Measurements from ENCODE around the gene YWHAQ. TPM values are rescaled to one million over a fixed set of nuclear protein-coding genes. Genes with fewer than 3 reads are reported as not detected.

Gene YWHAQ
- total and polyA plus RNA-seq, 9 of the 15 experiments (the other 6 are each of a cell fraction or from before 2014, with no cell fraction given) = 63.1 to 359 (median 203) TPM

DNA sequence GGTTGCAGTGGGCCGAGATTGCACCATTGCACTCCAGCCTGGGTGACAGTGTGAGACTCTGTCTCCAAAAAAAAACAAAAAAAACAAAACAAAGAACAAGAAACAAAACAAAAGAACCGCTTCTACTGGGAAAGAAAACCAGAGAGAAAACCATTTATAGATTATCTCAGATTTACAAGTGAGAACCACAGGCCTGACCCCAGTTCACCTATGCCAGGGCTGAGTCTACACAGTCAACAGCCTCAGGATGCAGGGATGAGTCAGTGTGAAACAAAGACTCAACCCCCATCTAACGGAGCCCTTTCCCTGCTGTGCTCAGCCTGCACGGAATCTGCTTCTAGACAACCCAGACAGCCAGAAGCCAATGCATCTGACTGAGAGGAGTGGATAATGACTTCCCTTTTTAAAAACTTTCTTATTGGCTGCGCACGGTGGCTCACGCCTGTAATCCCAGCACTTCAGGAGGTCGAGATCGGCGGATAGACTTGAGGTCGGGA is 25.5 kb upstream of the YWHAQ start (continued):
- TF ChIP-seq, protein P1, sequence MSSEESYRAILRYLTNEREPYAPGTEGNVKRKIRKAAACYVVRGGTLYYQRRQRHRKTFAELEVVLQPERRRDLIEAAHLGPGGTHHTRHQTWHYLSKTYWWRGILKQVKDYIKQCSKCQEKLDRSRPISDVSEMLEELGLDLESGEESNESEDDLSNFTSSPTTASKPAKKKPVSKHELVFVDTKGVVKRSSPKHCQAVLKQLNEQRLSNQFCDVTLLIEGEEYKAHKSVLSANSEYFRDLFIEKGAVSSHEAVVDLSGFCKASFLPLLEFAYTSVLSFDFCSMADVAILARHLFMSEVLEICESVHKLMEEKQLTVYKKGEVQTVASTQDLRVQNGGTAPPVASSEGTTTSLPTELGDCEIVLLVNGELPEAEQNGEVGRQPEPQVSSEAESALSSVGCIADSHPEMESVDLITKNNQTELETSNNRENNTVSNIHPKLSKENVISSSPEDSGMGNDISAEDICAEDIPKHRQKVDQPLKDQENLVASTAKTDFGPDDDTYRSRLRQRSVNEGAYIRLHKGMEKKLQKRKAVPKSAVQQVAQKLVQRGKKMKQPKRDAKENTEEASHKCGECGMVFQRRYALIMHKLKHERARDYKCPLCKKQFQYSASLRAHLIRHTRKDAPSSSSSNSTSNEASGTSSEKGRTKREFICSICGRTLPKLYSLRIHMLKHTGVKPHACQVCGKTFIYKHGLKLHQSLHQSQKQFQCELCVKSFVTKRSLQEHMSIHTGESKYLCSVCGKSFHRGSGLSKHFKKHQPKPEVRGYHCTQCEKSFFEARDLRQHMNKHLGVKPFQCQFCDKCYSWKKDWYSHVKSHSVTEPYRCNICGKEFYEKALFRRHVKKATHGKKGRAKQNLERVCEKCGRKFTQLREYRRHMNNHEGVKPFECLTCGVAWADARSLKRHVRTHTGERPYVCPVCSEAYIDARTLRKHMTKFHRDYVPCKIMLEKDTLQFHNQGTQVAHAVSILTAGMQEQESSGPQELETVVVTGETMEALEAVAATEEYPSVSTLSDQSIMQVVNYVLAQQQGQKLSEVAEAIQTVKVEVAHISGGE (CRISPR knock-in tag; IDR thresholded peaks at IDR 0.05) = no peak
- TF ChIP-seq FOXP1 (CRISPR knock-in tag; IDR thresholded peaks at IDR 0.05) (no peak), NFRKB (IDR thresholded peaks at IDR 0.05; ENCODE audit: low read depth) (no peak), ILF3 (IDR thresholded peaks at IDR 0.05; ENCODE audit: borderline replicate concordance) (no peak), COPS2 (conservative IDR thresholded peaks at IDR 0.05) (no peak), ZNF232 (CRISPR knock-in tag; IDR thresholded peaks at IDR 0.05) (no peak), POLR2B (IDR thresholded peaks at IDR 0.05; ENCODE audit: low read depth, partially characterized antibody) (no peak), SNRNP70 (optimal IDR thresholded peaks at IDR 0.05; ENCODE audit: low read depth, low read length) (no peak), SOX6 (IDR thresholded peaks at IDR 0.05) (no peak), RNF2 (IDR thresholded peaks at IDR 0.05) (0 out of 2 replicates have a peak, but pooled peaks have one; percentile 15), FOXJ2 (tag; IDR thresholded peaks at IDR 0.05) (no peak), TBP (optimal IDR thresholded peaks at IDR 0.05; ENCODE audit: low read depth, low read length) (no peak), ZNF124 (CRISPR knock-in tag; IDR thresholded peaks at IDR 0.05) (no peak), JUNB (CRISPR knock-in tag; conservative IDR thresholded peaks at IDR 0.05) (no peak), THRAP3 (IDR thresholded peaks at IDR 0.05; ENCODE audit: borderline replicate concordance) (no peak)
- TF ChIP-seq, protein P2, sequence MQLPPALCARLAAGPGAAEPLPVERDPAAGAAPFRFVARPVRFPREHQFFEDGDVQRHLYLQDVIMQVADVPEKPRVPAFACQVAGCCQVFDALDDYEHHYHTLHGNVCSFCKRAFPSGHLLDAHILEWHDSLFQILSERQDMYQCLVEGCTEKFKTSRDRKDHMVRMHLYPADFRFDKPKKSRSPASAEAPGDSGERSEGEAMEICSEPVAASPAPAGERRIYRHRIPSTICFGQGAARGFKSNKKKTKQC (CRISPR knock-in tag; IDR thresholded peaks at IDR 0.05) = no peak
- TF ChIP-seq, protein P3, sequence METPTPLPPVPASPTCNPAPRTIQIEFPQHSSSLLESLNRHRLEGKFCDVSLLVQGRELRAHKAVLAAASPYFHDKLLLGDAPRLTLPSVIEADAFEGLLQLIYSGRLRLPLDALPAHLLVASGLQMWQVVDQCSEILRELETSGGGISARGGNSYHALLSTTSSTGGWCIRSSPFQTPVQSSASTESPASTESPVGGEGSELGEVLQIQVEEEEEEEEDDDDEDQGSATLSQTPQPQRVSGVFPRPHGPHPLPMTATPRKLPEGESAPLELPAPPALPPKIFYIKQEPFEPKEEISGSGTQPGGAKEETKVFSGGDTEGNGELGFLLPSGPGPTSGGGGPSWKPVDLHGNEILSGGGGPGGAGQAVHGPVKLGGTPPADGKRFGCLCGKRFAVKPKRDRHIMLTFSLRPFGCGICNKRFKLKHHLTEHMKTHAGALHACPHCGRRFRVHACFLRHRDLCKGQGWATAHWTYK (CRISPR knock-in tag; IDR thresholded peaks at IDR 0.05) = no peak
- TF ChIP-seq, protein P4, sequence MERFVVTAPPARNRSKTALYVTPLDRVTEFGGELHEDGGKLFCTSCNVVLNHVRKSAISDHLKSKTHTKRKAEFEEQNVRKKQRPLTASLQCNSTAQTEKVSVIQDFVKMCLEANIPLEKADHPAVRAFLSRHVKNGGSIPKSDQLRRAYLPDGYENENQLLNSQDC (CRISPR knock-in tag; IDR thresholded peaks at IDR 0.05) = no peak
- TF ChIP-seq, protein P5, sequence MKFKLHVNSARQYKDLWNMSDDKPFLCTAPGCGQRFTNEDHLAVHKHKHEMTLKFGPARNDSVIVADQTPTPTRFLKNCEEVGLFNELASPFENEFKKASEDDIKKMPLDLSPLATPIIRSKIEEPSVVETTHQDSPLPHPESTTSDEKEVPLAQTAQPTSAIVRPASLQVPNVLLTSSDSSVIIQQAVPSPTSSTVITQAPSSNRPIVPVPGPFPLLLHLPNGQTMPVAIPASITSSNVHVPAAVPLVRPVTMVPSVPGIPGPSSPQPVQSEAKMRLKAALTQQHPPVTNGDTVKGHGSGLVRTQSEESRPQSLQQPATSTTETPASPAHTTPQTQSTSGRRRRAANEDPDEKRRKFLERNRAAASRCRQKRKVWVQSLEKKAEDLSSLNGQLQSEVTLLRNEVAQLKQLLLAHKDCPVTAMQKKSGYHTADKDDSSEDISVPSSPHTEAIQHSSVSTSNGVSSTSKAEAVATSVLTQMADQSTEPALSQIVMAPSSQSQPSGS (CRISPR knock-in tag; IDR thresholded peaks at IDR 0.05) = no peak
- TF ChIP-seq, protein P6, sequence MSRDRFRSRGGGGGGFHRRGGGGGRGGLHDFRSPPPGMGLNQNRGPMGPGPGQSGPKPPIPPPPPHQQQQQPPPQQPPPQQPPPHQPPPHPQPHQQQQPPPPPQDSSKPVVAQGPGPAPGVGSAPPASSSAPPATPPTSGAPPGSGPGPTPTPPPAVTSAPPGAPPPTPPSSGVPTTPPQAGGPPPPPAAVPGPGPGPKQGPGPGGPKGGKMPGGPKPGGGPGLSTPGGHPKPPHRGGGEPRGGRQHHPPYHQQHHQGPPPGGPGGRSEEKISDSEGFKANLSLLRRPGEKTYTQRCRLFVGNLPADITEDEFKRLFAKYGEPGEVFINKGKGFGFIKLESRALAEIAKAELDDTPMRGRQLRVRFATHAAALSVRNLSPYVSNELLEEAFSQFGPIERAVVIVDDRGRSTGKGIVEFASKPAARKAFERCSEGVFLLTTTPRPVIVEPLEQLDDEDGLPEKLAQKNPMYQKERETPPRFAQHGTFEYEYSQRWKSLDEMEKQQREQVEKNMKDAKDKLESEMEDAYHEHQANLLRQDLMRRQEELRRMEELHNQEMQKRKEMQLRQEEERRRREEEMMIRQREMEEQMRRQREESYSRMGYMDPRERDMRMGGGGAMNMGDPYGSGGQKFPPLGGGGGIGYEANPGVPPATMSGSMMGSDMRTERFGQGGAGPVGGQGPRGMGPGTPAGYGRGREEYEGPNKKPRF (IDR thresholded peaks at IDR 0.05; ENCODE audit: low read depth, low read length) = no peak

Measured in K562 (cell line).